ENCODE results near the gene ASZ1.

Gene ASZ1

GRCh38 chr7:117333168-117333567 is 94.1 kb downstream of the ASZ1 start:
- DNase-seq = no peak

GRCh38 chr7:117332031-117332430 is 95.3 kb downstream of the ASZ1 start:
- no peak for DNase-seq

GRCh38 chr7:117325836-117326235 is 101.5 kb downstream of the ASZ1 start:
- DNase-seq = no peak

- no peak for DNase-seq
Observed at GRCh38 chr7:117324960-117325359, 102.3 kb downstream of the ASZ1 start.

- no peak for DNase-seq
Observed at GRCh38 chr7:117323851-117324711, 103.2 kb downstream of the ASZ1 start.

- DNase-seq = no peak
Observed at GRCh38 chr7:117323305-117323850, 103.9 kb downstream of the ASZ1 start.

- DNase-seq = no peak
Observed at GRCh38 chr7:117322741-117323304, 104.5 kb downstream of the ASZ1 start, which contains the start of gene WNT2. WNT2 (minus strand) TSS chr7:117323058; CDS start chr7:117322989, 69 bp downstream.

- DNase-seq = no peak
Observed at GRCh38 chr7:117320523-117320922, 106.8 kb downstream of the ASZ1 start.

- DNase-seq = no peak
Observed at GRCh38 chr7:117319181-117319580, 108.1 kb downstream of the ASZ1 start.

- no peak for DNase-seq
Observed at GRCh38 chr7:117313582-117313981, 113.7 kb downstream of the ASZ1 start.
